ENCODE measurements around the gene PSD4.

The PSD4 gene

DNA sequence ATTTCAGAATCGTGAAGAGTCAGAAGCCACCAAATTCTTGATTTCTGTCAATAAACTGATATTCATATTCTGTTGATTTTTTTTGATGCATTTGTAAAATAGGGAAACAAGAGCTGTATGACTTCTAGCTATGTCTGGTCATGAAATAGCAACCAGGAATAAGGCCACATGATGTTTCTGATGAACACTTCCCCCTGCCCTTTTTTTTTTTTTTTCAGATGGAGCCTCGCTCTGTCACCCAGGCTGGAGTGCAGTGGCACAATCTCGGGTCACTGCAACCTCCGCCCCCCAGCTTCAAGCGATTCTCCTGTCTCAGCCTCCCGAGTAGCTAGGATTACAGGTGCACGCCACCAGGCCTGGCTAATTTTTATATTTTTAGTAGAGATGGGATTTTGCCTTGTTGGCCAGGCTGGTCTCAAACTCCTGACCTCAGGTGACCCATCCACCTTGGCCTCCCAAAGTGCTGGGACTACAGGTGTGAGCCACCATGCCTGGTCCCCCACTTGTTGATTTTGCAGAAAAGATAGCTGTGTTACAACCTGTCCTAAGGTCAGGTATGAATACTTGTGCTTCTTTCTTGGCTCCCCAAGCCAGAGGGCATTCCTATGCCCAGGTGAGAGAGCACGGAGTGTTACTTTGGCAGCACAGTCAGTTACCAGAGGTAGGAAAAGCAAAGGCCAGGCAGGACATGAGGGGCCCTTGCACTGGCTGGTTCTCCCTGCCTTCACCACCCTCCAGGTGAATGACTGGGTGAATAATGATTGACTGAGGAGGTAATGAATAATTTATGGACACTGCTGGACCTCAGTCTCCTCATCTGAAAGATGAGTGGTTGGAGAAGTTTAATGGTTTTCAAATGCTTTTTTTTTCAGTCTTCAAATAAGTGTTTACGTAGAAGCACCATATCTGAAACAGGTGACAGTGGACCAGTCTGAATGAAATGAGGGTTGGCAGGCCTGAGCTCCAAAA lies 65.4 kb downstream of the PSD4 start:
- DNase-seq (ENCODE audit: low read depth) = no peak

DNA sequence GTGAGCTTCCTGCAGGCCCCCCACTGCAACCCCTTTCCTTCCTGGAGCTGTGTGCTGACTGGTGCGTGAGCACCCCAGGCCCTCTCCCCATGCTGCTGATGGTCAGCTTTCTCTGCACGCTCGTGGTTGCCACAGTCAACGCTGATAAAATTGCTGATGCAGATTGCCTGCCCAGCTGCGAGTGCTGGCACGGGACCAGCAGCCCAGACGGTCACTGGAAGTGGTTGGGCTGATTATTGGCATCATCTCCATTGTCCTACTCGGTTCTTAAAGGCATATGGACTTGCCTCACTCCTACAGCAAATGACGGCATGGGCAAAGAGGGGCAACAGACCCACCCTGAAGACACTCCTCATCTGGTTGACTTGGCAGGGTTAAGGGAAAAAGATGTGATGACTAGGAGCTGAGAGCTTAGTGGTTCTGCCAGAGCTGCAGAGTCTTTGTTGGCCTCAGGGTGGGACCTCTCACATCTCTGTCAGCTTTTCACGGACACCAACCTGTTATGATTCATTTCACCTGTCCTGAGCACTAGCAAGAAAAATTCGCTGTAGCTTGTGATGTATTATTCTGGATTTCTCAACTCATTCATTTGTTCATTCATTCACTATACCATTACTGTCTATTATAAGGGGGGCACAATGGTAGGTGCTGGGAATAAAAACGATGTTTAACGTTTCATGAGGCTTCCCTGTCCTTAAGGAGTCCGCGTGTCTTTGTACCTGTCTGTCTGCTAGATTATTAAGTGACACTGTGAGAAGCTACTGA lies 66.6 kb downstream of the PSD4 start:
- DNase-seq (ENCODE audit: low read depth) = peak; percentile 72

- peak; percentile 100 for DNase-seq (ENCODE audit: low read depth)
Measured at GRCh38 chr2:113240915-113241911, 67.4 kb downstream of the PSD4 start.

GRCh38 chr2:113242327-113242726 lies 68.6 kb downstream of the PSD4 start:
- DNase-seq (ENCODE audit: low read depth) = no peak

- no peak for DNase-seq (ENCODE audit: low read depth)
Measured at GRCh38 chr2:113245276-113245711, 71.5 kb downstream of the PSD4 start.

DNA sequence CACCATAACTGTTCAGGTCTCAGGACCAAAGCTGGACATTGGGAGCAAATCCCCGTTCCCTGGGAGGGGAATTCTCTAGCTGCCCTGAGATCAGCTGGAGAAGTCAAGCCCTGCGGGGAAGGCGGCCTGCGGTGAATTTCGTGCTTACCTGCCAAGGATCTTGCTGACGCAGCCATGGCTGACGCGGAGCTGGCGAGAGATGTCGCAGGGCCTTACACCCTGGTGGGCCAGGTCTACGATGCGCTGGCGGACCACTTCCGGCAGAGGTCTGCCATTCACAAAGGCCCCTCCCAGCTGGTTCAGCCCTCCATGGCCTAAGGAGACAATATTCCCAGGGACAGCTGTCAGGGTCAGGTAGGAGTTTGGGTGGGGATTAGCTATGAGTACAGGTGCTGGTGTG lies 72.8 kb downstream of the PSD4 start:
- no peak for DNase-seq (ENCODE audit: low read depth)

DNA sequence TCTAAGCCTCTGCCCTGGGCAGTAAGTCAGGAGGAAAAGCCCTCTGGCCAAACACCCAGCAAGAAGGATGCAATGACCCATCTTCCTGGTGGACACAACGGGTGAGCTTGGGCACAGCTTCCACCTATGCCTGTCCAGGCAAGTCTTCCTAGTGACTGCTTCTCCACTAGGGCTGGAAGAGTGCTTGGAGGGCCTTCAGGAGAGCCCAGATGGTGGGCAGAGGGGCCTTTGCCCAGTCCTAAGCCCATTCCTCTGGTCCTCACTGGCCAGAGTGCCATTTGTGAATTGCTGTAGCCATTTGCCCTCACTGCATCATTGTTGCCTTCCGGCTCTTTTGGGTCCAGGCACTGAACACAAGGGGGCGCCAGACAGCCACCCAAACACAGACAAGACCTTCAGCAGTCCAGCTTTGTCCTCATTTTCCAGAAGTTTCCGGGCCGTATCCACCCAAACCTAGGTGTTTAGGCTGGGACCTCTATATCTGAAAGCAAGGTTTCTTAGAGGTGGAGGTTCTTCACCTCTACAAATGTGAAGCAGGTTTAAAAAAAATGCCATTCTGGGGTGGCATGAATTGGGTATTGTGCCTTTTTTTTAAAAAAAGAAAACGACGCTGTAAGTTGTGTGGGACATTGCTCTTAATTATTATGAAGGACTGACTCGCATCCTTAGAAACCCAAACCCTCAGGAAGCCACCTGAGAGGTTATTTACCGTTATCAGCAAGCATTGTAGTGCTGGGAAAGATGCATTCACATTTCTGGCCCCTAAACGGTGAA lies 75.4 kb downstream of the PSD4 start:
- DNase-seq (ENCODE audit: low read depth) = peak; percentile 63

- no peak for DNase-seq (ENCODE audit: low read depth)
Measured at GRCh38 chr2:113251118-113251517, 77.3 kb downstream of the PSD4 start.

GRCh38 chr2:113252047-113252590 lies 78.3 kb downstream of the PSD4 start:
- DNase-seq (ENCODE audit: low read depth) = no peak

- DNase-seq (ENCODE audit: low read depth) = no peak
Measured at GRCh38 chr2:113253453-113253852, 79.7 kb downstream of the PSD4 start.

DNA sequence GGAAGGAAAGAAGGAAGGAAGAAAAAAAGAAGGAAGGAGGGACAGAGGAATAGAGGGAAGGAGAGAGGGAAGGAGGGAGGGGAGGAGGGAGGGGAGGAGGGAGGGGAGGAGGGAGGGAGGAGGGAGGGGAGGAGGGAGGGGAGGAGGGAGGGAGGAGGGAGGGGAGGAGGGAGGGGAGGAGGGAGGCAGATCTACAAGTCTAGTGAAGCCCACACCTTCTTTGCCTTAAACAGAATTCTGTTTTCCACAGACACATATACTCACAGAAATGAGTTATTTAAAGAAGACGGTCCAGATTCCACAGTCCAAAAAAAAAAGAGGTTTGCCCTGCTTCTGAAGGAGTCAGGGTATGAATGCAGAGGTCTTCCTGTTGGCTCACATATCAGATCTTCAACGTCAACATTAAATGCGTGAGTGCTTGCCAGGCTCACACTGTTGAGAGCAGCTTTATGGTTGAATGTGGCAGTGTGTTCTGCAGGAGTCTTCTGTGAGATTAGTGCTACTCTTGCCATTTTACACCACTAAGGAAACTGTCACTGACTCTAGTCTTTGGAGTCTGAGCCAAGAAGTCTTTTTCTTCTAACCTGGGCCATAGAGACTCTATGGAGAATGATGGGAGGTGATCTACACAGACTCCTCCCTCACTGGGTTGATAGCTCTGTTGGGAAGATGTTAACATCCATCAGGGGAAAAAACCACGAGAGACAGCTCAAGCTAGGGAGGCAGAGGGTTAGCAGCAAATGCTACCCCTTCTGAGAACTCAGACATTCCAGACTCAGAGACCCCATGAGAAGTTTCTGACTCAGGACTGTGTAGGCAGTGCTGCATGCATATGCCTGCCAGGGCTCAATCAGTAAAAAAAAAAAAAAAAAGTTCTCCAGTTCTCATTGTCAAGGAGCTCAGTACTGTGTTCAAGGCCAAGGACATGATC lies 81.6 kb downstream of the PSD4 start:
- DNase-seq (ENCODE audit: low read depth) = peak; percentile 9

DNA sequence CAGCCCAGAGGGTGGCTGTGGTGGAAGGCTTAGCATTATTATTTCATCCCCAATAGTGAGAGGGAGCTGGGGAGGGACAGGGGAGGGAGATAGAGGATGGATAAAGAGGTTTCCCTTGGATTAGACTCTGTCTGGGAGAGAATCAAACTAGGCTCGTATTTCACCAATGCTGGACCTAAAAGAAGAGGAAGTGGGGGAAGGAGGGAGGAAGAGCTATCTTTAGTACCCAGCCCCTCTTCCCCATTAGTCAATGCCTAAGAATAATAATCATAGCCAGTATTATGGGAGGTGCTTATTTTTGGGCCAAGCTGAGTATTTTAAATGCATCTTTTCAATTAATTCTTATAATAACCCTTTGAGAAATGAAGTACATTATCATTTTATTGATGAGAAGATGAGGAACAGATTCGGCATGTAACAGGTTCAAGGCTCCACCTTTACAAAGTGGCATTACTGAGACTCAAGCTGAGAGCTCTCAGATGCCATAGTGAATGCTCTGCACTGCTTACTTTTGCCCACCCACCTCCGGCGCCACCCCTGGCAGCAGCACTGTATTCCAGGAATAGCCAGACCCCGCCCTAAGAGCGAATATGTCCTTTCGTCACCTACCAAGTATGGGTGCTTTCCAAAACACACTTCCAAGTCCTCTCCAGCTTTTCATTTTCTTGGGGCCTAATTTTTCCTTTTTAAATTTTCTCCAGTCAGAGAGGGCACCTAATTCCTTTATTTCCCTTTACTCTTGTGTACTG lies 83.9 kb downstream of the PSD4 start:
- DNase-seq (ENCODE audit: low read depth) = no peak

GRCh38 chr2:113258471-113259147 lies 84.8 kb downstream of the PSD4 start:
- DNase-seq (ENCODE audit: low read depth) = no peak

Data from amniotic epithelial cell (primary cell).